ENCODE measurements around the gene RXRA.

- TF ChIP-seq CTCF (IDR thresholded peaks at IDR 0.05) (no peak), POLR2A (IDR thresholded peaks at IDR 0.05) (no peak)
Measured at GRCh38 chr9:134486596-134486995, 160.3 kb downstream of the RXRA start.
